A549 (cell line): Measurements from ENCODE around the gene CCL17. TPM values are rescaled to one million over a fixed set of nuclear protein-coding genes. Genes with fewer than 3 reads are reported as not detected.

Experiments
- ATAC-seq, 2 experiments: fragments of 200-7000 bp in 1 of 2; fragments of >200 bp in 1 of 2; cut with Nextera tagmentation in 1 of 2; cut with Tn5 transposase in 1 of 2; 3 replicates each; pipeline versions ENCODE4 v1.8.0 to v1.9.1; 2018 to 2020; ENCODE audit warnings: mild to moderate bottlenecking in 1 of 2, moderate library complexity in 1 of 2
- CTCF ChIA-PET: fragments of 300-600 bp; sonication (Branson Sonifier 250); formaldehyde crosslinking; extraction: SDS; loops from one replicate; lab custom pipeline; 2021; ENCODE audit warnings: antibody characterized with exemption, inconsistent platforms; lab: Yijun Ruan, JAX
- POLR2A ChIA-PET: fragments of 350-600 bp; formaldehyde crosslinking; extraction: SDS; loops from one replicate; lab custom pipeline; 2021; ENCODE audit warnings: antibody characterized with exemption, inconsistent platforms; lab: Yijun Ruan, JAX
- DNase-seq, 2 experiments: peaks; one replicate each; pipeline versions ENCODE4 v3.0.0 to v3.0.0-alpha.2; 2011 to 2016; ENCODE audit warnings: low read depth in 1 of 2, low spot score in 1 of 2
- FAIRE-seq: peaks from 2 replicates; lab custom pipeline; 2011; peaks lifted over from hg19 to GRCh38; lab: Jason Lieb, UNC
- H3K27ac ChIP-seq, 2 experiments: fragments of >200 bp; sonication (Bioruptor Twin); formaldehyde crosslinking; 3 replicates each; pipeline ENCODE4 v1.5.1; 2016 to 2017
- H3K4me1 ChIP-seq: fragments of >200 bp; sonication (Bioruptor Twin); formaldehyde crosslinking; 3 replicates; pipeline ENCODE4 v1.6.1; 2016
- H3K4me2 ChIP-seq: fragments of >200 bp; sonication (Bioruptor Twin); formaldehyde crosslinking; 3 replicates; pipeline ENCODE4 v1.6.1; 2016
- H3K4me3 ChIP-seq: fragments of >200 bp; sonication (Bioruptor Twin); formaldehyde crosslinking; 3 replicates; pipeline ENCODE4 v1.5.1; 2016
- H3K9me3 ChIP-seq: fragments of >200 bp; sonication (Bioruptor Twin); formaldehyde crosslinking; 3 replicates; pipeline ENCODE4 v1.6.1; 2016
- CBX2 ChIP-seq: fragments of 200-600 bp; sonication (generic); IDR thresholded peaks from 2 replicates; pipeline ENCODE4 v1.6.1; 2016; ENCODE audit warnings: low read depth, mild to moderate bottlenecking, borderline replicate concordance
- CBX8 ChIP-seq: fragments of 200-600 bp; sonication (generic); IDR thresholded peaks from 2 replicates; pipeline ENCODE4 v1.6.1; 2016
- CEBPB ChIP-seq, 2 experiments: fragments of >200 bp in 1 of 2; sonication (Bioruptor Twin) in 1 of 2; formaldehyde crosslinking in 1 of 2; IDR thresholded peaks; 2 replicates each; pipeline ENCODE4 v1.6.1; 2012 to 2016
- CHD4 ChIP-seq: fragments of 200-600 bp; sonication (generic); IDR thresholded peaks from 2 replicates; pipeline ENCODE4 v1.6.1; 2016; ENCODE audit warnings: antibody characterized with exemption, mild to moderate bottlenecking, borderline replicate concordance
- CTCF ChIP-seq: fragments of >200 bp; sonication (Bioruptor Twin); formaldehyde crosslinking; IDR thresholded peaks from 3 replicates; pipeline ENCODE4 v1.5.1; 2016
- E2F6 ChIP-seq: IDR thresholded peaks from 2 replicates; pipeline ENCODE4 v1.6.1; 2012; ENCODE audit warnings: low read depth, borderline replicate concordance
- EHMT2 ChIP-seq: fragments of 200-600 bp; sonication (generic); IDR thresholded peaks from 2 replicates; pipeline ENCODE4 v1.6.1; 2016; ENCODE audit warnings: antibody characterized with exemption, low read depth, mild to moderate bottlenecking, moderate library complexity
- HDAC2 ChIP-seq: fragments of 200-600 bp; sonication (generic); IDR thresholded peaks from 2 replicates; pipeline ENCODE4 v1.6.1; 2016
- HES2 ChIP-seq: fragments of >200 bp; sonication (Bioruptor Twin); formaldehyde crosslinking; IDR thresholded peaks from 2 replicates; pipeline ENCODE4 v1.6.1; 2016
- HEYL ChIP-seq: fragments of 250-450 bp; sonication (Bioruptor Pico); IDR thresholded peaks from 2 replicates; pipeline ENCODE4 v1.8.0; 2021; ENCODE audit warnings: mild to moderate bottlenecking, moderate library complexity
- HMGXB4 ChIP-seq: fragments of 250-450 bp; sonication (Bioruptor Pico); IDR thresholded peaks from 2 replicates; pipeline ENCODE4 v1.5.0; 2021; ENCODE audit warnings: mild to moderate bottlenecking, moderate library complexity, borderline replicate concordance
- HOXB5 ChIP-seq: fragments of 250-450 bp; sonication (Bioruptor Pico); IDR thresholded peaks from 2 replicates; pipeline ENCODE4 v1.5.0; 2020; ENCODE audit warnings: mild to moderate bottlenecking, moderate library complexity
- JUNB ChIP-seq: fragments of >200 bp; sonication (Bioruptor Twin); formaldehyde crosslinking; IDR thresholded peaks from 2 replicates; pipeline ENCODE4 v1.6.1; 2016
- KDM5A ChIP-seq: fragments of 200-600 bp; sonication (generic); IDR thresholded peaks from 2 replicates; pipeline ENCODE4 v1.6.1; 2016; ENCODE audit warnings: antibody characterized with exemption, mild to moderate bottlenecking
- MAX ChIP-seq: IDR thresholded peaks from 2 replicates; pipeline ENCODE4 v1.6.1; 2012
- NFE2L2 ChIP-seq: fragments of 150-350 bp; conservative IDR thresholded peaks from 2 replicates; pipeline ENCODE4 v1.6.1; 2014; ENCODE audit warnings: low read length
- NPAS2 ChIP-seq: fragments of 250-450 bp; sonication (Bioruptor Pico); IDR thresholded peaks from 2 replicates; pipeline ENCODE4 v1.8.0; 2022; ENCODE audit warnings: mild to moderate bottlenecking, moderate library complexity, borderline replicate concordance
- PBX3 ChIP-seq: IDR thresholded peaks from 2 replicates; pipeline ENCODE4 v1.6.1; 2012
- PHF8 ChIP-seq: fragments of 200-600 bp; sonication (generic); IDR thresholded peaks from 2 replicates; pipeline ENCODE4 v1.6.1; 2016; ENCODE audit warnings: low read depth, mild to moderate bottlenecking, antibody characterized with exemption, moderate library complexity, borderline replicate concordance
- RCOR1 ChIP-seq: fragments of 150-350 bp; IDR thresholded peaks from 2 replicates; pipeline ENCODE4 v1.6.1; 2014; ENCODE audit warnings: antibody characterized with exemption, low read length, low read depth
- REST ChIP-seq: fragments of 200-600 bp; sonication (generic); IDR thresholded peaks from 2 replicates; pipeline ENCODE4 v1.6.1; 2016; ENCODE audit warnings: antibody characterized with exemption, mild to moderate bottlenecking, moderate library complexity
- SREBF2 ChIP-seq: fragments of 450-650 bp; IDR thresholded peaks from 2 replicates; pipeline ENCODE4 v1.6.1; 2014; ENCODE audit warnings: mild to moderate bottlenecking, moderate library complexity
- USF2 ChIP-seq: fragments of 450-650 bp; IDR thresholded peaks from 2 replicates; pipeline ENCODE4 v1.6.1; 2014; ENCODE audit warnings: antibody characterized with exemption
- ZC3H11A ChIP-seq: fragments of 450-650 bp; IDR thresholded peaks from 2 replicates; pipeline ENCODE4 v1.6.1; 2014; ENCODE audit warnings: antibody characterized with exemption, mild to moderate bottlenecking
- ZNF302 ChIP-seq: fragments of 250-450 bp; sonication (Bioruptor Pico); IDR thresholded peaks from 2 replicates; pipeline ENCODE4 v1.9.0; 2021; ENCODE audit warnings: inconsistent platforms, mild to moderate bottlenecking, moderate library complexity
- WGBS: methylation state at CpG from one replicate; pipeline ENCODE4 v1.1.6; 2017; ENCODE audit errors: missing lambda C conversion rate; 5-methylcytosine and 5-hydroxymethylcytosine counted together
- polyA plus RNA-seq, 4 experiments: library from polyadenylated mRNA; depleted of rRNA in 3 of 4; stranded (reverse); fragments of >200 nt; fragmentation: RNase III in 1 of 4; extraction: RNeasy Plus Mini Kit Qiagen cat#74134 plus additional on column Dnase treatment in 1 of 4; gene quantifications; 2 replicates in 3 of 4; 3 replicates in 1 of 4; pipeline ENCODE4 v1.2.3, GENCODE V29; 2011 to 2017

The CCL17 gene
- polyA plus RNA-seq, 2 of the 4 experiments (the other 2 are of a cell fraction), result not detected

- no peak for TF ChIP-seq USF2
- no peak for TF ChIP-seq HMGXB4
- no peak for TF ChIP-seq KDM5A
- TF ChIP-seq HES2, result no peak
- TF ChIP-seq EHMT2, result no peak
- no peak for TF ChIP-seq CEBPB (IDR thresholded peaks at IDR 0.05)
- TF ChIP-seq CHD4, result no peak
Observed at GRCh38 chr16:57389087-57389468, 15.5 kb upstream of the CCL17 start (continued).

- ATAC-seq (no peak), FAIRE-seq (no peak), DNase-seq (no peak)
- Histone ChIP-seq H3K4me1 (peaks cover 11% of the 10 kb centered on the region), H3K4me2 (no peak overlapping the region), H3K4me3 (no peak overlapping the region), H3K27ac (no peak overlapping the region), H3K9me3 (no peaks in the 10 kb centered on the region)
- WGBS, result 66% methylated on average over 5 of the region's 5 CpGs
- ChIA-PET CTCF (interaction anchor here (0.8 to 3.2 kb wide), 7 partner anchors 8 to 90 kb away, joined by 3 to 14 read pairs (median 5); no protein-coding TSS in a partner anchor), POLR2A (no interaction called here)
- TF ChIP-seq CBX2, result no peak
- no peak for TF ChIP-seq REST
- TF ChIP-seq RCOR1, result no peak
- TF ChIP-seq HEYL, result no peak
- TF ChIP-seq MAX, result no peak
- no peak for TF ChIP-seq CTCF
- no peak for TF ChIP-seq JUNB
- no peak for TF ChIP-seq SREBF2
- no peak for TF ChIP-seq HOXB5
- no peak for TF ChIP-seq CBX8
- no peak for TF ChIP-seq ZNF302 (CRISPR knock-in tag)
- no peak for TF ChIP-seq E2F6
- no peak for TF ChIP-seq PHF8
- no peak for TF ChIP-seq NFE2L2
- no peak for TF ChIP-seq HDAC2
- TF ChIP-seq PBX3, result no peak
- no peak for TF ChIP-seq NPAS2
- TF ChIP-seq ZC3H11A, result no peak
Observed at GRCh38 chr16:57390636-57391295, 13.8 kb upstream of the CCL17 start.
